ENCODE data around the gene PCED1B. TPM values are rescaled to one million over a fixed set of nuclear protein-coding genes. Genes with fewer than 3 reads are reported as not detected.

Gene PCED1B
- total RNA-seq, 1 donor from 2014 or later: 55.5 TPM

DNA sequence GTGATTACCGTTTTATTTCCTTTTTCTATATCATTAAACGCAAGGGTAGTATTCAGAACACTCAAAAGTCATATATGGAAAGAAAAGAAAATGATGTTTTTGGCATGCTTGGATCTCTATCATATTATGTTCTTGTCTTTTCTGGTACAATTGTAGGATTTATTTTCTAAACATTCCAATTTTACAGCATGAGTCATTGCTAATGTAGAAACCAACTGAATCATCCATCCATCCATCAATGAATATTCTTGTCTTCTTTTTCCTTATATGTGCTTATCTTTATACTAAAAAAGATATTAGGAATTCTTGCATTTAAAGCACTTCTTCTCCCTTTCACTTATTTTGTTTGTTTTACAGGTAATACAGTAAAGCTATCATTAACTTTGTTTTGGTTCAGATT, 20.7 kb downstream of the PCED1B start:
- intact Hi-C loops (cut with micrococcal nuclease): no loop called here
- H3K4me3 Mint-ChIP-seq: no peak overlapping the region
- no peaks in the 10 kb centered on the region for H3K27me3 Mint-ChIP-seq (ENCODE audit: insufficient read depth)
- DNase-seq (ENCODE audit: low spot score): no peak
- no peak overlapping the region for H3K27ac Mint-ChIP-seq
- peaks cover 6% of the 10 kb centered on the region for H3K4me1 Mint-ChIP-seq (ENCODE audit: low read depth)
- no peaks in the 10 kb centered on the region for H3K9me3 Mint-ChIP-seq
- peaks cover 7% of the 10 kb centered on the region for H3K36me3 Mint-ChIP-seq (ENCODE audit: low read depth)

DNA sequence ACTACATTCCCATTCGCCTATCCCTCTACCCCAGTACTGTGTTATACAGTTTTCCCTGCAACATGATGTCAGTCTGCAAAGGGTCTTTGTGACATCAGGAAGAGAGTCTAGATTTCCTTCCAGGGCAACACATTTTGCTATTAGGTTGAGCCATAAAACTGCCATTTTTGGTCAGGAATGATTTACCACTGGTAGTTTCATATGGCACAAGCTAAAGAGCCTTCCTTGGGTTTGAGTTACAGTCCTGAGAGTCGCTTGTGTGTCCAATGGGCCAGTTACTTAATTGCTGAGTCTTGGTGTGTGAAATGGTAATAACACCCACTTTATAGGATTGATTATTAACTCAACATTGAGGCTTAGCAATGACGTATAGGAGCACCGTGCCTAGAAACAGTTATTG, 23.0 kb downstream of the PCED1B start:
- Mint-ChIP-seq H3K4me1 (ENCODE audit: low read depth) (no peaks in the 10 kb centered on the region), H3K4me3 (no peak overlapping the region), H3K36me3 (ENCODE audit: low read depth) (peaks cover 17% of the 10 kb centered on the region), H3K27ac (no peak overlapping the region), H3K9me3 (no peaks in the 10 kb centered on the region), H3K27me3 (ENCODE audit: insufficient read depth) (no peaks in the 10 kb centered on the region)
- no peak for DNase-seq (ENCODE audit: low spot score)
- intact Hi-C loops (cut with micrococcal nuclease): no loop called here

DNA sequence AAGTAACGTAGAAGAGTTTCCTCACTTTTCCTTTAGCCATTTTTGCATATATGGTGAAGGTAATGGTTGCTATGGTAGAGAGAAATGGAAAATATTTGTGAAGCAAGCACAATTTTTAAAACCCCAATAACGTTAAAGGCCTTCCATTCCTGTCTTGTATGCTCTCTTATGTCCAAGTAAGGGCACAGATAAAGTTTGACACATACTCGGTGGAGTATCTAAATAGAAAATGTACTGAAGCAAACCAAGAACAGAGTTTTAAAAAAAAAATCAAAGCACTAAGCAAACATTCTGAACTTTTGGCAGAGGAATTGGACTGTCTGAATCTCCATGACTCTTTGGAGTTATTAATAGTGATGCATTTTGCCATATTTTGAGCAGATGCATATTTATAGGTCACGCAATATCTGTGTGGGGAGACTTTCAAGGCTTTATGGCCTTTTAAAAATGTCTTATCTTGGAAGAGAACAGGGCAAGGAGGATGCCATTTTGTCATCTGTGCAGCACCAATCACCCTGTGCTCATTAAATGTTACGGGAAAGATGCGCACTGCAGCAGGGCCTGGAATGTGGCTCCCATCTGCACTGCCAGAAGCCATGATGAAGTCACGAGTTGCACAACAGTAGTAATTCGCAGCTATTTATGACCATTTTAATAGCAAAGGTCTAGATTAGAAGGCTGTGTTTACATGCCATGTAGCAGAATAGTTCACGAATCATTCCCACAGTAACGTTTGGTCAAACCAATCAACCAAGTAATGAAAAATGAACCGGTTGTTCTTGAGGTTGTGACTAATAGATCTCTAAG, 23.6 kb downstream of the PCED1B start:
- no peak for DNase-seq (ENCODE audit: low spot score)
- no peaks in the 10 kb centered on the region for H3K4me1 Mint-ChIP-seq (ENCODE audit: low read depth)
- intact Hi-C loops (cut with micrococcal nuclease): no loop called here
- H3K27ac Mint-ChIP-seq: no peak overlapping the region
- no peak overlapping the region for H3K4me3 Mint-ChIP-seq
- peaks cover 17% of the 10 kb centered on the region for H3K36me3 Mint-ChIP-seq (ENCODE audit: low read depth)
- H3K27me3 Mint-ChIP-seq (ENCODE audit: insufficient read depth): no peaks in the 10 kb centered on the region
- H3K9me3 Mint-ChIP-seq: no peaks in the 10 kb centered on the region

DNA sequence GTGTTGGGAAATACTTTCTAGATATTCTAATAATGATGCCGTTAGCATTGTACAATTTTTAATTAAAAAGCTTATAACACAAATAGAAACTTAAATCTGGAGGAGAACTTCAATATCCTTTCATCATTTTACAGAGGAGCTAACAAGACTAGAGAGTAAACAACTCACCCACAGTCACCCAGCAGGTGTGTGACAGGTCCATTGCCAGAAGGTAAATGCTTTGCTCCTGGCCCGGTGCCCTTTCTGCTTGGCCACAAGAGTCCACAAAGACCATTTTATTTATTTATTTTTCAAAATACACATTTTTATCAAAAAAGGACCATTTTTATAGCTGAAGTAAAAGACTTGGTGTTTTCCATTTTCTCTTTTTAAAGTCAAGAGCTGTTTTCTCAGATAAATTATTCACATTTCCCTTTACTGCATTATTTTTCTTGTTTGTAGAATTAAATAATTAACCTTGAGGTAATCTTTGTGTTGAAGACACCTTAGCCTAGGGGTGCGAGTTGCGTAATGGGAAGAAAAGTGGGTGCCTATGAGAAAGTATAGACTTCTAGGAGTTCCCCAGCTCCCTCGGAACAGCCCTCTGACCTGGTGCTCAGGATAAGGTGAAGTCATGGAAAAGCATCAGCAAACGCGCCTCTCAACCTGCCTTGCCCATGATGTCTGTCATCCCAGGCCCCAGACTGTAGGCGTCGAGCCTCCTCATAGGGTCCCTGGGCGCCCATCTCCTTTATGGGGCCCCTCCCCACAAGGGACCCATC, 26.7 kb downstream of the PCED1B start:
- Mint-ChIP-seq H3K9me3 (no peaks in the 10 kb centered on the region), H3K27ac (no peak overlapping the region), H3K4me1 (ENCODE audit: low read depth) (peaks cover 9% of the 10 kb centered on the region), H3K36me3 (ENCODE audit: low read depth) (peaks cover 32% of the 10 kb centered on the region), H3K4me3 (no peak overlapping the region), H3K27me3 (ENCODE audit: insufficient read depth) (no peaks in the 10 kb centered on the region)
- intact Hi-C loops (cut with micrococcal nuclease): no loop called here
- DNase-seq (ENCODE audit: low spot score): no peak

DNA sequence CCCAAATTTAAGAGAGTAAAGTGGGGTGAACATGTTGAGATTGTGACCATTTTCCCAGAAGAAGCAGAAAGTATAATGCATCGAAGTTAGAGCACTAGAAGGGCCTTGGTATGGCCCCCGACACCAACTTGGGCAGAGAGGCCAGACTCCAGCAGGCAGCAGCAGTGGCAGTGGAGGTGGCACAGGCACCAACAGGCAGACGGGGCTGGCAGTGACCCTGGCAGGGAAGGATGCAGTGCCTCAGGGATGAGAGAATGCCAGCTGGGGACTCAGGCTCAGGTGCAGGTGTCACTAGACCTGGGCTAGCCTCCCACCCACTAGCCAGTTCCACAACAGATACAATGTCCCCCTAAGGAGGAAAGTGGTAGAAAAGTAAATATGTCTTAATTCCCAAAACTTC, 28.0 kb downstream of the PCED1B start:
- H3K27ac Mint-ChIP-seq: no peak overlapping the region
- no peaks in the 10 kb centered on the region for H3K9me3 Mint-ChIP-seq
- H3K4me3 Mint-ChIP-seq: no peak overlapping the region
- no peak for DNase-seq (ENCODE audit: low spot score)
- H3K4me1 Mint-ChIP-seq (ENCODE audit: low read depth): peaks cover 20% of the 10 kb centered on the region
- no peaks in the 10 kb centered on the region for H3K27me3 Mint-ChIP-seq (ENCODE audit: insufficient read depth)
- intact Hi-C loops (cut with micrococcal nuclease): no loop called here
- peaks cover 32% of the 10 kb centered on the region for H3K36me3 Mint-ChIP-seq (ENCODE audit: low read depth)

DNA sequence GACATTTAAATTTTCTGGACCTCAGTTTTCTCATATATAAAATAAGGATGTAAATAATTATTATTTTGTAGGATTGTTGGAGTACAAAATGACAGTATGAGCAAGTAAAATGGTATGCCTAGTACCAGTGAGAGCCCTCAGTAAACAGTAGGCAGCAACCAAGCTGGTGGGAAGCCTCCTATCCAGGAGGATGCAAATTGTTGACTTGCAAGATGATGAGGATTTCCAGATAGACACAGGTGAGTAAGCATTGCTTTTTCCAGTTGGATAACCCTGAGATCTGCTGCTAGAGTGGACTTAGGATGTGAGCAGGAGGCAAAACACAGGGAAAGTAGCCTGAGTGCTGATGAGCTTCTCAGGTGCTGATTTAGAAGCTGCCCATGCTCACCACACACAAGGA, 28.5 kb downstream of the PCED1B start:
- intact Hi-C loops (cut with micrococcal nuclease): no loop called here
- Mint-ChIP-seq H3K27me3 (ENCODE audit: insufficient read depth) (no peaks in the 10 kb centered on the region), H3K4me3 (no peak overlapping the region), H3K27ac (no peak overlapping the region), H3K36me3 (ENCODE audit: low read depth) (peaks cover 35% of the 10 kb centered on the region), H3K4me1 (ENCODE audit: low read depth) (peaks cover 24% of the 10 kb centered on the region), H3K9me3 (no peaks in the 10 kb centered on the region)
- no peak for DNase-seq (ENCODE audit: low spot score)

DNA sequence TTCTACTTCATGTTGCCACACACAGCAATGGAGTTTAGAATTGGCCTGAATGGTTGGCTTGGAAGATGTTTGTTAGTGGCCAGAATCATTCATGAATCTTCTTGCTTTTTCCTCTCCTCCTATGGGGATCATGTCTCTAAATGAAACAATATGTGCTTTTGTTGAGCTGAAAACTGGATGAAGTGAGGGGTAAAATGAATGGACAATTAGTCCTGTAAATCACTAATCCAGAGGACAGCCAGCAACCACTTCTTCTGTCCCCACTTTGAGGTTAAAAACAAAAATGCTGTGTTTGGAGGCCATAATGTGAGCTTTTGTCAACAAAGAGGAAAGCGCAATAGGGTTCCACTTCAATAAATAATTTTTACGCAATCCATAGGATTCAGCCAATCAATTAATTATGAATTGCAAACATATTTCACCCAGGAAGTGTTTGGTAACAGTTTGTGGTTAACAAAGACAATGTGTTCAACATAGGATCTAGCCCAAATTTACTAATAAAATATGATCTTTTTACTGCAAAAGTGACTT, 30.7 kb downstream of the PCED1B start:
- DNase-seq (ENCODE audit: low spot score): no peak
- H3K27ac Mint-ChIP-seq: no peak overlapping the region
- peaks cover 39% of the 10 kb centered on the region for H3K36me3 Mint-ChIP-seq (ENCODE audit: low read depth)
- H3K9me3 Mint-ChIP-seq: no peaks in the 10 kb centered on the region
- H3K4me1 Mint-ChIP-seq (ENCODE audit: low read depth): peaks cover 26% of the 10 kb centered on the region
- intact Hi-C loops (cut with micrococcal nuclease): loop anchor here (2.0 kb wide), 1 partner anchor 77 kb away; no protein-coding TSS in a partner anchor
- no peaks in the 10 kb centered on the region for H3K27me3 Mint-ChIP-seq (ENCODE audit: insufficient read depth)
- no peak overlapping the region for H3K4me3 Mint-ChIP-seq

DNA sequence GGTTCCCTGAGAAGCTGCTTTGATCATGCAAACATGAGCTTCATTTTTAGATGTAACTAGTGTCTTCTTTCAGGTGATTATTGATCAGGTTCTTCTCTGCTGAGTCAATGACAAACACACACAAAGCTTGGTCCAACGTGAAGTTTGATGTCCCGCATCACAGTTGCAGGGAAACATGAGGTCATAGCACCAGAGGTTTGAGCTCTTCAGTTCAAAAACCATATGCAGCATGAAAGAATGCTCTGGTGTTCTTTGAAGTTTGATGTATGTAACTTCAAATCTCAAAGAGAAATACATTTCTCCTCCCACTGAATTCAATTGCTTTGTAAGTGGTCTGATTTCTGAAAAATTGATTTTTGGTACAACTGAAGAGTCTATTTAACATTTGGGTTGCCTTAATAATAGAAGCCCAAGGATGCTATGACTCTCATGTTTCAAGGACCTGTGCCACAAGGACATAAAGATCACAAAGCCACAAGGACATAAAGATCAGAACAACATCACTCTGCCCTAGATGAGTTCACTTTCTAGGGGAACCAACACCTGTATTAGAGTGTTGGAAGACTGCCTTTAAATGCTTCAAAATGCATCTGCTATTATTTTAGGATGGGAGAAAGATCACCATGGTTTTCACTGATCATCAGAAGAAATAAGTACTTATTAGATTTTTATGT, 31.4 kb downstream of the PCED1B start:
- H3K4me3 Mint-ChIP-seq: no peak overlapping the region
- no peaks in the 10 kb centered on the region for H3K9me3 Mint-ChIP-seq
- H3K36me3 Mint-ChIP-seq (ENCODE audit: low read depth): peaks cover 35% of the 10 kb centered on the region
- no peak for DNase-seq (ENCODE audit: low spot score)
- H3K27me3 Mint-ChIP-seq (ENCODE audit: insufficient read depth): no peaks in the 10 kb centered on the region
- H3K27ac Mint-ChIP-seq: peak overlapping the region; percentile 18
- peaks cover 26% of the 10 kb centered on the region for H3K4me1 Mint-ChIP-seq (ENCODE audit: low read depth)
- intact Hi-C loops (cut with micrococcal nuclease): loop anchor here (1.0 to 2.0 kb wide), 4 partner anchors 10 to 79 kb away; no protein-coding TSS in a partner anchor

DNA sequence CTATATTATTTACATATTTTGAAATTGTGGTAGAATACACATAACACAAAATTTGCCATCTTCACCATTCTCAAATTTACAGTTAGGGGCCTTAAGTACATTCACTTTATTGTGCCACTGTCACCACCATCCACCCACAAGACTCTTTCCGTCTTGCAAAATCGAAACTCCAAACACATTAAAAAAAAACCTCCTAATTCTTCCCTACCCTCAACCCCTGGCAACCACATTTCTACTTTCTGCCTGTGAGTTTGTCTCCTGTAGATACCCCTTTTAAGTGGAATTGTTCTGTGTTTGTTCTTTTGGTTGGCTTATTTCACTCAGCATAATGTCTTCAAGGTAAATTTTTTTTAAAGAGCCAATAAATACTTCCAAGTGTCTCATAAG, 32.0 kb downstream of the PCED1B start:
- DNase-seq (ENCODE audit: low spot score): no peak
- Mint-ChIP-seq H3K36me3 (ENCODE audit: low read depth) (peaks cover 34% of the 10 kb centered on the region), H3K4me1 (ENCODE audit: low read depth) (peaks cover 26% of the 10 kb centered on the region), H3K4me3 (no peak overlapping the region), H3K9me3 (no peaks in the 10 kb centered on the region), H3K27ac (peak overlapping the region; percentile 83), H3K27me3 (ENCODE audit: insufficient read depth) (no peaks in the 10 kb centered on the region)
- intact Hi-C loops (cut with micrococcal nuclease): loop anchor here (1.0 to 2.0 kb wide), 4 partner anchors 10 to 79 kb away; no protein-coding TSS in a partner anchor

DNA sequence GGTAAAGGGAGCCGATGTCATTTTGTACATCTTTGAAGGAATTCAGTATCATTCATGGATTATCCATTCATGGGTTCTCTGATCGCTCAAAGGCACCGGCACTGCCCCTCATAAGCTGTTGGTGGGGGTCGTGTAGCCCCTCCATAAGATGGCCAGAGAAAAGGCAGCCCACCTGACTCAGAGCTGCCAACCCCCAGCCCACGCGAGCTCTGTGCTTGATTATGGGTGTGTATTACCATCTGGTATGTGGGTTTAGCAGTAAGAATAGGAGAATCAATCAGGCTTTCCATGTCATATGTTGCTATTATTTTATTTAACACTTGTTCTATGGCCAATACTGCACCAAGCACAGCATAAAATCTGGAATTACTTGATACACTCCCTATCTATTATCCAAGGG, 32.4 kb downstream of the PCED1B start:
- peak overlapping the region; percentile 83 for H3K27ac Mint-ChIP-seq
- peaks cover 31% of the 10 kb centered on the region for H3K36me3 Mint-ChIP-seq (ENCODE audit: low read depth)
- H3K27me3 Mint-ChIP-seq (ENCODE audit: insufficient read depth): no peaks in the 10 kb centered on the region
- no peak overlapping the region for H3K4me3 Mint-ChIP-seq
- H3K9me3 Mint-ChIP-seq: no peaks in the 10 kb centered on the region
- H3K4me1 Mint-ChIP-seq (ENCODE audit: low read depth): peaks cover 26% of the 10 kb centered on the region
- intact Hi-C loops (cut with micrococcal nuclease): loop anchor here (1.0 to 2.0 kb wide), 4 partner anchors 9 to 79 kb away; no protein-coding TSS in a partner anchor
- no peak for DNase-seq (ENCODE audit: low spot score)

DNA sequence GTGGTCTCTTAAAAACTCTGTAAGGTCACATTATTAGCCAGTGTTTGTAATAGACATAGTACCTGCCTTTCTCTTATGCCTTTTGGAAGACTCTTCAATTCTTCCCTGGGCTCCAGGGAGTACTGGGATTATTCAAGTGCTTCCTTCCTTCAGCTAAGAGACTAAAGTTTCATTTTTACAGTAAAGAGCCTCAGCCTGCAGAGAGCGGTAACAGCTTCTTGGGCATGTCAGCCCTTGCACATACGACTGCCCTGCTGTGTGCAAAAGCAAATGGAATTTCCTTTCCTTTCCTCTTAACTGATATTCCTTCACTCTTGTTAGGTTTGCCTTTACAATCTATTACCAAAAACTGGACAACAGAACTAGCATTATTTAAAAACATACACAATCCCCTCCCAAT, 33.3 kb downstream of the PCED1B start:
- intact Hi-C loops (cut with micrococcal nuclease): no loop called here
- Mint-ChIP-seq H3K27ac (no peak overlapping the region), H3K4me1 (ENCODE audit: low read depth) (peaks cover 26% of the 10 kb centered on the region), H3K9me3 (no peaks in the 10 kb centered on the region), H3K4me3 (no peak overlapping the region), H3K27me3 (ENCODE audit: insufficient read depth) (no peaks in the 10 kb centered on the region), H3K36me3 (ENCODE audit: low read depth) (peaks cover 26% of the 10 kb centered on the region)
- DNase-seq (ENCODE audit: low spot score): no peak

DNA sequence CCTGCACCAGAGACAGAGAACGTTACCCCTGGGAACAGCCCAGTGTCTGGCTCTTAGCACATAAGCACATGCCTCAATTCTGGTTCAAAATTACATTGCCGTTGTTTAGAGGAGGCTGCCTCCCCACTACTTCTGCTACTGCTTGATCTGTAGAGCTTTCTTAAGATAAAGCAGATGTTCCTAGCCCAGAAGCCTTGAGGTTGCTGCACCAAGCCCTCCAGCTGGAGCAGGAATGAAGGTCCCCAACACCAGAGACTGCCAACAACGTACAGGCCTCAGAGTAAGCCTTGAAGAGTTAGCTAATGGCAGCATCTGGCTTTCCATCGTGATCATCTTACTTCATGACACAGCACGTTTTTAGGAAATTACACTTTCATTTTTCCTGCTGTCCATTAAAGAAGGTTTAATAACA, 35.1 kb downstream of the PCED1B start:
- Mint-ChIP-seq H3K36me3 (ENCODE audit: low read depth) (peaks cover 19% of the 10 kb centered on the region), H3K27me3 (ENCODE audit: insufficient read depth) (no peaks in the 10 kb centered on the region), H3K4me1 (ENCODE audit: low read depth) (peaks cover 26% of the 10 kb centered on the region), H3K27ac (no peak overlapping the region), H3K9me3 (no peaks in the 10 kb centered on the region), H3K4me3 (no peak overlapping the region)
- intact Hi-C loops (cut with micrococcal nuclease): no loop called here
- DNase-seq (ENCODE audit: low spot score): no peak
